Measurements from ENCODE around the gene TLCD4.

GRCh38 chr1:95126846-95127245 is 9.7 kb downstream of the TLCD4 start:
- no peak for TF ChIP-seq EP300 (IDR thresholded peaks at IDR 0.05)
- TF ChIP-seq CTCF (IDR thresholded peaks at IDR 0.05), result no peak
- no peak for TF ChIP-seq POLR2A (IDR thresholded peaks at IDR 0.05)
- TF ChIP-seq POLR2AphosphoS5 (IDR thresholded peaks at IDR 0.05), result no peak
